GM23338 (cell line): Measurements from ENCODE around the gene SCUBE2. TPM values are rescaled to one million over a fixed set of nuclear protein-coding genes. Genes with fewer than 3 reads are reported as not detected.

ENCODE experiments used
- ATAC-seq: fragments of 200-7000 bp; cut with Tn5 transposase; 3 replicates; pipeline ENCODE4 v1.9.1; 2020
- DNase-seq: peaks from one replicate; pipeline ENCODE4 v3.0.0-alpha.2; 2015; ENCODE audit warnings: low spot score
- H2AFZ ChIP-seq: fragments of 200-600 bp; sonication (generic); 2 replicates; pipeline ENCODE4 v1.8.0; 2016; ENCODE audit warnings: antibody characterized with exemption, mild to moderate bottlenecking, moderate library complexity
- H3F3A ChIP-seq: fragments of 200-600 bp; sonication (generic); replicated peaks from 2 replicates; pipeline ENCODE4 v1.8.0; 2017; ENCODE audit warnings: antibody characterized with exemption, mixed run types, low read depth
- H3K27ac ChIP-seq: fragments of 200-600 bp; sonication (generic); 2 replicates; pipeline ENCODE4 v1.6.1; 2016; ENCODE audit warnings: low read depth
- H3K27me3 ChIP-seq: fragments of 200-600 bp; sonication (generic); 2 replicates; pipeline ENCODE4 v1.8.0; 2016; ENCODE audit warnings: mild to moderate bottlenecking, mixed run types, moderate library complexity; ENCODE audit not compliant: insufficient read depth
- H3K36me3 ChIP-seq: fragments of 200-600 bp; sonication (generic); 2 replicates; pipeline ENCODE4 v1.8.0; 2016; ENCODE audit warnings: mild to moderate bottlenecking; ENCODE audit not compliant: insufficient read depth
- H3K4me1 ChIP-seq: fragments of 200-600 bp; sonication (generic); 2 replicates; pipeline ENCODE4 v1.8.0; 2016; ENCODE audit warnings: mild to moderate bottlenecking, moderate library complexity; ENCODE audit not compliant: insufficient read depth
- H3K4me2 ChIP-seq: fragments of 200-600 bp; sonication (generic); 2 replicates; pipeline ENCODE4 v1.7.1; 2017; ENCODE audit warnings: mixed run types
- H3K4me3 ChIP-seq: fragments of 200-600 bp; sonication (generic); 2 replicates; pipeline ENCODE4 v1.6.1; 2016; ENCODE audit warnings: mixed run types
- H3K79me2 ChIP-seq: fragments of 200-600 bp; sonication (generic); replicated peaks from 2 replicates; pipeline ENCODE4 v1.8.0; 2017; ENCODE audit warnings: mild to moderate bottlenecking; ENCODE audit not compliant: insufficient read depth
- H3K9me2 ChIP-seq: fragments of 200-600 bp; sonication (generic); 2 replicates; pipeline ENCODE4 v1.8.0; 2017; ENCODE audit not compliant: insufficient read depth
- H4K20me1 ChIP-seq: fragments of 200-600 bp; sonication (generic); replicated peaks from 2 replicates; pipeline ENCODE4 v1.8.0; 2017; ENCODE audit warnings: mild to moderate bottlenecking; ENCODE audit not compliant: insufficient read depth
- H3K27ac Mint-ChIP-seq: 2 replicates; pipeline ENCODE4 v1.8.0; 2020; ENCODE audit warnings: inconsistent platforms, mild to moderate bottlenecking, moderate library complexity, mixed read lengths
- H3K27me3 Mint-ChIP-seq: 3 replicates; pipeline ENCODE4 v1.8.0; 2022; ENCODE audit warnings: low read depth, mild to moderate bottlenecking, moderate library complexity, mixed read lengths, inconsistent platforms; ENCODE audit not compliant: insufficient read depth, poor library complexity
- H3K36me3 Mint-ChIP-seq: 3 replicates; pipeline ENCODE4 v1.8.0; 2021; ENCODE audit warnings: low read depth, mild to moderate bottlenecking, inconsistent platforms, moderate library complexity, mixed read lengths
- H3K4me1 Mint-ChIP-seq: 3 replicates; pipeline ENCODE4 v1.8.0; 2020; ENCODE audit warnings: mild to moderate bottlenecking, inconsistent platforms, mixed read lengths
- H3K4me3 Mint-ChIP-seq: 3 replicates; pipeline ENCODE4 v1.8.0; 2021; ENCODE audit warnings: moderate library complexity, mild to moderate bottlenecking, inconsistent platforms, mixed read lengths
- H3K9me3 Mint-ChIP-seq: 3 replicates; pipeline ENCODE4 v1.8.0; 2020; ENCODE audit warnings: moderate library complexity, mild to moderate bottlenecking, inconsistent platforms, mixed read lengths
- CREB1 ChIP-seq: fragments of 250-450 bp; sonication (Bioruptor Pico); IDR thresholded peaks from 2 replicates; pipeline ENCODE4 v1.5.0; 2020; ENCODE audit warnings: low read depth, mild to moderate bottlenecking, moderate library complexity
- ETS1 ChIP-seq: IDR thresholded peaks from 2 replicates; pipeline ENCODE4 v1.6.1; 2016; ENCODE audit warnings: antibody characterized with exemption
- EZH2 ChIP-seq: fragments of 200-600 bp; sonication (generic); IDR thresholded peaks from one replicate; pipeline ENCODE4 v1.8.0; 2017; ENCODE audit warnings: antibody characterized with exemption, mild to moderate bottlenecking, low read depth; ENCODE audit not compliant: unreplicated experiment
- EZH2phosphoT487 ChIP-seq: fragments of 200-600 bp; sonication (generic); IDR thresholded peaks from one replicate; pipeline ENCODE4 v1.8.1; 2018; ENCODE audit warnings: antibody characterized with exemption; ENCODE audit not compliant: unreplicated experiment
- JUNB ChIP-seq: IDR thresholded peaks from one replicate; pipeline ENCODE4 v1.6.1; 2016; ENCODE audit warnings: antibody characterized with exemption; ENCODE audit not compliant: unreplicated experiment
- NANOG ChIP-seq: IDR thresholded peaks from 2 replicates; pipeline ENCODE4 v1.6.1; 2016; ENCODE audit warnings: antibody characterized with exemption, borderline replicate concordance
- ZNF114 ChIP-seq: fragments of 250-450 bp; sonication (Bioruptor Pico); IDR thresholded peaks from 2 replicates; pipeline ENCODE4 v1.5.0; 2020; ENCODE audit warnings: mild to moderate bottlenecking, moderate library complexity
- ZNF331 ChIP-seq: fragments of 250-450 bp; sonication (Bioruptor Pico); IDR thresholded peaks from 2 replicates; pipeline ENCODE4 v1.5.0; 2020; ENCODE audit warnings: low read depth, mild to moderate bottlenecking, moderate library complexity
- polyA plus RNA-seq: library from polyadenylated mRNA; unstranded; fragments of >200 nt; fragmentation: Nextera tagmentation; extraction: Ambion mirVana; gene quantifications from 2 replicates; pipeline ENCODE4 v1.2.1, GENCODE V29; 2016
- total RNA-seq: library from RNA; depleted of rRNA; stranded (reverse); fragments of >200 nt; shearing (Covaris generic); gene quantifications from 2 replicates; pipeline ENCODE4 v1.2.3, GENCODE V29; 2014
- TF ChIP-seq, protein P1 (sequence below): IDR thresholded peaks from one replicate; pipeline ENCODE4 v1.6.1; 2018; ENCODE audit warnings: antibody characterized with exemption; ENCODE audit not compliant: unreplicated experiment

The SCUBE2 gene
- total and polyA plus RNA-seq, 2 experiments from 2014 or later = 0.47 to 0.63 TPM

DNA sequence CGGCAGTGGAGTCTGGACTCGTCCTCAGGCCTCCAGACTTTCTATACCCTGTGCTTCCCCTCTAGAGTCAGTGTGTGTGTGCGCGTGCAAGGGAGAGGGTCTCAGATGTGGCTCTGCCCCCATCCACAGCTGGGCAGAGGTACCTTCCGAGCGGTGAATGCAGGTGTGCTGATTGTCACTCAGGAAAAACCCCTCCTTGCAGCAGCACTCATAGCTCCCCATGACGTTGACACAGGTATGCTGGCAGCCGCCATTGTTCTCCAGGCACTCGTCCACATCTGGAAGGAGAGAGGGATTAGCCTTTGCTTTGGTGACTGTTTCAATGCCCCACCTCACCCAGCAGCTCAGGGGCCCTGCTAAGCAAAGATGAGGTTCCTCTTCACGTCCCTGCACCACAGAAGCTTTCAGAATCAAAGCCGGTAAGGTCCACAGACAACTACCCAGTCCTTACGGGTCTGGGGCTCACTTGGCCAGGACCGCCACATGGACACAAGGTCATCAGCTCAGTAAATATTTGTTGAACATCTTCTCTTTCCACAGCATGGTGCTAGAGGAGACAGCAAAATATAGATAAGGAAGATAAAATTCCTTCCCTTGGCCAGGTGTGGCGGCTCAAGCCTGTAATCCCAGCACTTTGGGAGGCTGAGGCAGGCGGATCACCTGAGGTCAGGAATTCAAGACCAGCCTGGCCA lies 16.9 kb downstream of the SCUBE2 start:
- peaks cover 15% of the 10 kb centered on the region; the same call in 2 of the 3 replicates for H3K4me1 Mint-ChIP-seq
- Histone ChIP-seq H2AFZ (no peak overlapping the region), H4K20me1 (no peaks in the 10 kb centered on the region), H3K9me2 (no peaks in the 10 kb centered on the region), H3K36me3 (no peaks in the 10 kb centered on the region), H3K27me3 (no peaks in the 10 kb centered on the region), H3K4me2 (no peak overlapping the region), H3K27ac (no peak overlapping the region), H3F3A (no peaks in the 10 kb centered on the region), H3K4me3 (no peak overlapping the region), H3K79me2 (no peaks in the 10 kb centered on the region), H3K4me1 (peaks cover 5% of the 10 kb centered on the region; the same call in 1 of the 2 replicates)
- DNase-seq = no peak
- no peak for ATAC-seq
- H3K4me3 Mint-ChIP-seq = no peak overlapping the region
- H3K27me3 Mint-ChIP-seq = peaks cover 4% of the 10 kb centered on the region
- TF ChIP-seq JUNB (no peak), ETS1 (no peak), EZH2phosphoT487 (no peak), EZH2 (no peak), NANOG (no peak), ZNF331 (CRISPR knock-in tag) (no peak)
- H3K9me3 Mint-ChIP-seq = no peaks in the 10 kb centered on the region; the same call in 2 of the 3 replicates
- no peaks in the 10 kb centered on the region for H3K36me3 Mint-ChIP-seq
- no peak overlapping the region for H3K27ac Mint-ChIP-seq

DNA sequence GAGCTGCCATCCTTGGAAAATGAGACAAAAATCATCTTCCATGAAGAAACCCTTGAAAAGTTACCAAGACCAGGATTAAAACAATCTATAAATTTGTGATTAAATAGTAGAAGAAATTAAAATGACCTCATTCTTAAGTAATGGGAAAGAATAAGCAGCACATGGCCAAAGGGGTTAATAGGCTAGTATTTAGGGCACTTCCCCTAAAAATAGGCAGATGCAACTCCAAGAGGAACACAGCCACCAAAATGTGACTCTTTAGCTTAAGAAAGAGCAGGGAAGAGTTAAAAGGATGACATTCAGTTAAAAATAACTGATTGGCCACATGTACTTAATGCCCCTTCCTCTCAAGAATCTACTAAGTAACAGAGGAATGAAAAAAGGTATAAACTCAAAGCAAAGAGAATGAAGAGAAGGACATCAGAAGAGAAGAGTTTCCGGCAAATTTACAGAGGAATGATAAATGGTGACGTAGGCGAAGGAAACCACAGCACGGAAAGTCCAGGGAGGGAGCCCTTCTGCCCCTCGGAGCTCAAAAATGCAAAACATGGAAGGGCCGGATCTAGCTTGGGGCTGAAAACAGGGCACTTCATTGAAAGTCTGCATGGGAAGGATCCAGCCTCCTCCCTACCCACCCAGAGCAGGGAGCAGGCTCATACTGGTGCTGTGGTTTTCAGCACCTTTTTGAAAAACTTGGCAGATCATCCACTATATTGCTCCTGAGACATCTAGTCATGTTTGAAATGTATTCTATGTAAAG lies 17.8 kb downstream of the SCUBE2 start:
- ATAC-seq (no peak), DNase-seq (no peak)
- Histone ChIP-seq H3K27me3 (no peaks in the 10 kb centered on the region), H3K36me3 (no peaks in the 10 kb centered on the region), H2AFZ (no peak overlapping the region; the same call in 1 of the 2 replicates), H4K20me1 (no peaks in the 10 kb centered on the region), H3K4me1 (peaks cover 2% of the 10 kb centered on the region; the same call in 1 of the 2 replicates), H3K79me2 (no peaks in the 10 kb centered on the region), H3F3A (no peaks in the 10 kb centered on the region), H3K4me2 (no peak overlapping the region), H3K4me3 (no peak overlapping the region), H3K27ac (no peak overlapping the region), H3K9me2 (no peaks in the 10 kb centered on the region)
- H3K4me3 Mint-ChIP-seq = no peak overlapping the region
- H3K4me1 Mint-ChIP-seq = peaks cover 15% of the 10 kb centered on the region; the same call in 2 of the 3 replicates
- H3K9me3 Mint-ChIP-seq = no peaks in the 10 kb centered on the region; the same call in 2 of the 3 replicates
- no peak overlapping the region for H3K27ac Mint-ChIP-seq
- peaks cover 6% of the 10 kb centered on the region for H3K27me3 Mint-ChIP-seq
- H3K36me3 Mint-ChIP-seq = no peaks in the 10 kb centered on the region
- no peak for TF ChIP-seq EZH2
- no peak for TF ChIP-seq ZNF114 (CRISPR knock-in tag)
- TF ChIP-seq, protein P1, sequence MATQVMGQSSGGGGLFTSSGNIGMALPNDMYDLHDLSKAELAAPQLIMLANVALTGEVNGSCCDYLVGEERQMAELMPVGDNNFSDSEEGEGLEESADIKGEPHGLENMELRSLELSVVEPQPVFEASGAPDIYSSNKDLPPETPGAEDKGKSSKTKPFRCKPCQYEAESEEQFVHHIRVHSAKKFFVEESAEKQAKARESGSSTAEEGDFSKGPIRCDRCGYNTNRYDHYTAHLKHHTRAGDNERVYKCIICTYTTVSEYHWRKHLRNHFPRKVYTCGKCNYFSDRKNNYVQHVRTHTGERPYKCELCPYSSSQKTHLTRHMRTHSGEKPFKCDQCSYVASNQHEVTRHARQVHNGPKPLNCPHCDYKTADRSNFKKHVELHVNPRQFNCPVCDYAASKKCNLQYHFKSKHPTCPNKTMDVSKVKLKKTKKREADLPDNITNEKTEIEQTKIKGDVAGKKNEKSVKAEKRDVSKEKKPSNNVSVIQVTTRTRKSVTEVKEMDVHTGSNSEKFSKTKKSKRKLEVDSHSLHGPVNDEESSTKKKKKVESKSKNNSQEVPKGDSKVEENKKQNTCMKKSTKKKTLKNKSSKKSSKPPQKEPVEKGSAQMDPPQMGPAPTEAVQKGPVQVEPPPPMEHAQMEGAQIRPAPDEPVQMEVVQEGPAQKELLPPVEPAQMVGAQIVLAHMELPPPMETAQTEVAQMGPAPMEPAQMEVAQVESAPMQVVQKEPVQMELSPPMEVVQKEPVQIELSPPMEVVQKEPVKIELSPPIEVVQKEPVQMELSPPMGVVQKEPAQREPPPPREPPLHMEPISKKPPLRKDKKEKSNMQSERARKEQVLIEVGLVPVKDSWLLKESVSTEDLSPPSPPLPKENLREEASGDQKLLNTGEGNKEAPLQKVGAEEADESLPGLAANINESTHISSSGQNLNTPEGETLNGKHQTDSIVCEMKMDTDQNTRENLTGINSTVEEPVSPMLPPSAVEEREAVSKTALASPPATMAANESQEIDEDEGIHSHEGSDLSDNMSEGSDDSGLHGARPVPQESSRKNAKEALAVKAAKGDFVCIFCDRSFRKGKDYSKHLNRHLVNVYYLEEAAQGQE = no peak
- no peak for TF ChIP-seq CREB1 (CRISPR knock-in tag)
- TF ChIP-seq ZNF331 (CRISPR knock-in tag) = no peak
